Measurements from ENCODE around the gene AGR2. TPM values are rescaled to one million over a fixed set of nuclear protein-coding genes. Genes with fewer than 3 reads are reported as not detected.

The AGR2 gene
- total RNA-seq, 1 experiment from 2014 or later = not detected

DNA sequence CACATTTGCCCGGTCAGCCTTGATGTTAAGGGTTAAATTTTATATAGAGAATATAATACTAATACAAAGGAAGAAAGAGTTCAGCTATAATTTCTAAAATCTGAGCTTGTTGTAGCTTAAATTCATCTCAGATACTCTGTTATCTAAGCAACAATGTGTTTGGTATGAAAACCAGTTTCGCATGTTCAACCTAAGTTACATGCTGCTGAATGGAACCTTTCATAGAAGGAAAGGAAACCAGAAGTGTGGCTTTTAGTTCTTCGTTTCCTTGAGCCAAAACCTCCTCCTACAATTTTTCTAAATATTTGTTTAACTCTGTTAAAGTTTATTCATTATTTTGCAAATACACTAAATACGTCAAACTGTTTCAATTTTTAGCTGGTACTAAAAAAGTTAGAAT lies 18.5 kb downstream of the AGR2 start:
- H3K27ac ChIP-seq (ENCODE audit: insufficient read length, low read depth, low read length) = no peak overlapping the region
- no peak overlapping the region for H2AFZ ChIP-seq (ENCODE audit: low read length)
- no peak overlapping the region for H2BK20ac ChIP-seq (ENCODE audit: low read depth, low read length, poor library complexity, severe bottlenecking)
- Mint-ChIP-seq H3K27ac (no peak overlapping the region), H3K4me3 (no peak overlapping the region), H3K36me3 (ENCODE audit: insufficient read depth in 1 of 3, low read depth in 3 of 3) (peaks cover 0 to 5% (median 2%) of the 10 kb centered on the region in 3 experiments; a peak in 3 of 7 replicates), H3K9me3 (peaks cover 0 to 2% of the 10 kb centered on the region in 2 experiments; a peak in 1 of 5 replicates), H3K4me1 (no peaks in the 10 kb centered on the region), H3K27me3 (ENCODE audit: low read depth) (no peaks in the 10 kb centered on the region)
- H3T11ph ChIP-seq (ENCODE audit: low read length) = no peak overlapping the region
- H2BK12ac ChIP-seq (ENCODE audit: insufficient read length, low read depth, low read length) = no peak overlapping the region
- H3K23ac ChIP-seq (ENCODE audit: insufficient read length, low read depth, low read length) = no peak overlapping the region
- no peak overlapping the region for H4K91ac ChIP-seq (ENCODE audit: insufficient read length, low read depth, low read length)
- no peak overlapping the region for H2BK15ac ChIP-seq (ENCODE audit: low read depth, low read length)
- no peak overlapping the region for H3K18ac ChIP-seq (ENCODE audit: insufficient read length, low read depth, low read length)
- no peak overlapping the region for H2BK120ac ChIP-seq (ENCODE audit: low read depth, low read length, poor library complexity, severe bottlenecking)
- no peak for DNase-seq
- no peaks in the 10 kb centered on the region for H3K79me1 ChIP-seq (ENCODE audit: insufficient read depth, low read depth, low read length, poor library complexity, severe bottlenecking)
- no peak overlapping the region for H3K56ac ChIP-seq (ENCODE audit: insufficient read length, low read depth, low read length)
- no peak overlapping the region for H4K8ac ChIP-seq (replicated peaks; ENCODE audit: insufficient read length, low read depth, low read length)
- H3K4ac ChIP-seq (ENCODE audit: low read depth, low read length) = no peak overlapping the region
- H3K9me3 ChIP-seq (ENCODE audit: control insufficient read depth, low read depth, low read length) = no peaks in the 10 kb centered on the region
- no peaks in the 10 kb centered on the region for H3K27me3 ChIP-seq (ENCODE audit: insufficient read depth, low read length)
- no peak overlapping the region for H3K9ac ChIP-seq (ENCODE audit: extremely low read depth, insufficient read length, low read length)
- no peak overlapping the region for H3K4me2 ChIP-seq (ENCODE audit: insufficient read depth, insufficient read length, low read length)
- no peak overlapping the region for H3K14ac ChIP-seq (ENCODE audit: insufficient read depth, low read length)
- no peak overlapping the region for H2AK5ac ChIP-seq (ENCODE audit: insufficient read length, low read length)
- no peaks in the 10 kb centered on the region for H3K79me2 ChIP-seq (ENCODE audit: insufficient read depth, low read length)
- H4K20me1 ChIP-seq (ENCODE audit: control insufficient read depth, insufficient read depth, insufficient read length) = no peaks in the 10 kb centered on the region
- H4K5ac ChIP-seq (ENCODE audit: insufficient read length, low read depth, low read length) = no peak overlapping the region
- H2BK5ac ChIP-seq (ENCODE audit: insufficient read length, low read length) = no peak overlapping the region
- H3K23me2 ChIP-seq (ENCODE audit: insufficient read length, low read depth, low read length, poor library complexity, severe bottlenecking) = no peaks in the 10 kb centered on the region
- TF ChIP-seq, protein P1, sequence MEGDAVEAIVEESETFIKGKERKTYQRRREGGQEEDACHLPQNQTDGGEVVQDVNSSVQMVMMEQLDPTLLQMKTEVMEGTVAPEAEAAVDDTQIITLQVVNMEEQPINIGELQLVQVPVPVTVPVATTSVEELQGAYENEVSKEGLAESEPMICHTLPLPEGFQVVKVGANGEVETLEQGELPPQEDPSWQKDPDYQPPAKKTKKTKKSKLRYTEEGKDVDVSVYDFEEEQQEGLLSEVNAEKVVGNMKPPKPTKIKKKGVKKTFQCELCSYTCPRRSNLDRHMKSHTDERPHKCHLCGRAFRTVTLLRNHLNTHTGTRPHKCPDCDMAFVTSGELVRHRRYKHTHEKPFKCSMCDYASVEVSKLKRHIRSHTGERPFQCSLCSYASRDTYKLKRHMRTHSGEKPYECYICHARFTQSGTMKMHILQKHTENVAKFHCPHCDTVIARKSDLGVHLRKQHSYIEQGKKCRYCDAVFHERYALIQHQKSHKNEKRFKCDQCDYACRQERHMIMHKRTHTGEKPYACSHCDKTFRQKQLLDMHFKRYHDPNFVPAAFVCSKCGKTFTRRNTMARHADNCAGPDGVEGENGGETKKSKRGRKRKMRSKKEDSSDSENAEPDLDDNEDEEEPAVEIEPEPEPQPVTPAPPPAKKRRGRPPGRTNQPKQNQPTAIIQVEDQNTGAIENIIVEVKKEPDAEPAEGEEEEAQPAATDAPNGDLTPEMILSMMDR (conservative IDR thresholded peaks at IDR 0.05) = no peak
- WGBS (ENCODE audit: extremely low coverage, insufficient read length, low lambda C conversion rate) = no CpG with 5 or more reads among the region's 4 CpGs
- no peaks in the 10 kb centered on the region for H3K4me1 ChIP-seq (ENCODE audit: insufficient read depth, low read length)
